HG03460 (cell line): Measurements from ENCODE around the gene SEMA3D.

Experiments
- ATAC-seq: cut with Tn5 transposase; IDR thresholded peaks from one replicate; pipeline ENCODE4 v1.9.1; 2021; ENCODE audit not compliant: unreplicated experiment

The SEMA3D gene

GRCh38 chr7:85039196-85039923 lies 147.5 kb downstream of the SEMA3D start:
- ATAC-seq, result peak; percentile 73

- no peak for ATAC-seq
Observed at GRCh38 chr7:85038466-85038865, 148.4 kb downstream of the SEMA3D start.

DNA sequence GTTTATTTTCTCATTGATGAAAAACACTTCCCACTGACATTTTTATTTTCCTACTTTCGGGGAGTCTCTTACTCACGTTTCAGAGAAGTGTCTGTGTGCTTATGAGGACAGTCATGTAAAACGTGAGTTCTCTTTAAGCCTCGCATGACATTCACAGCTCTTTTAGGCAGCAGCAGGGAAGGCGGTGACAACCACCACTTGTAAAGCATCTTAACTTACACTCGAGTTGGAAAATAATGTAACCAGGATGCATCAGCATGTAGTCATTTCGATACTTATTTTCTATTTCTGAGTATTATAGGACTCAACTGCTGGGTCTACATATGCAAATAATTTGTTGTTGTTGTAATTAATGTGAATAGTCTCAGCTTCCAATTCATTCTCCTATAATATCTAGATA lies 153.6 kb downstream of the SEMA3D start:
- ATAC-seq, result no peak

DNA sequence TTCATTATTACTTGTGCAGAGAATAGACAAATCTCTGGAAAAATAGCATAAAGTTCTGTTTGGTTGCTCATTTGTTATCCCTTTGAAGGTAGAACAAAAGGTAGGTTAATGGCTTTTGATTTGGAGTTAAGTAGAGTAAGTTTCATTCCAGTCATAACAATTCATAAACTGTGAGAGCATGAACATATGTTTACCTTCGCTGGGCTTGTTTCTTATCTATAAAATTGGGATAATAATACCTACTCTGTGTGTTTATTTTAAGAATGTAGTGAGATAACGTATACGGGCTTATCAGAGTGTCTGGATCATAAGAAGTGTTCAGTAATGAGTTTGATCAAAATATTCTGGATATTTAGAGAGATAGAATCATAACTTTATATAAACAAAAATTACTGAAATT lies 155.4 kb downstream of the SEMA3D start:
- no peak for ATAC-seq

GRCh38 chr7:85030893-85031292 lies 156.0 kb downstream of the SEMA3D start:
- ATAC-seq, result no peak

GRCh38 chr7:85025312-85025756 lies 161.5 kb downstream of the SEMA3D start:
- no peak for ATAC-seq

DNA sequence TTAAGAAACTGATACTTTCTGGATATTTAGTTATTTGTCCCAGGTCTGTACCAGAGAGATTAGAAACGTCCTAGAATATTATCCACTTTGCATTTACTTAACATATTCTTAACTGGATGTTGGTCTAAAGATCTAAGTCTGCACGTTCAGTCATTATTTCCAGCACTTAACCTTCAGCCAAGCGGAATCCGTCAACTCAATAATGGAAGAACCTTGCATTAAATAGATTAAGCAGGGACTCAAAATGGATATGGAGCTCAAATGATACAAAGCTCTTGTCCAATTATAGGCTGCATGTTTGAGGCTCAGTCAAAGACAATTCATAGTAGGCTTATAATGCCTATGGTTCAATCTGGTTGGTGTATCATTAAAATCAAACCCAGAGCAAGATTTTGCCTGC lies 162.9 kb downstream of the SEMA3D start:
- ATAC-seq, result no peak

- no peak for ATAC-seq
Observed at GRCh38 chr7:85023066-85023712, 163.7 kb downstream of the SEMA3D start.

DNA sequence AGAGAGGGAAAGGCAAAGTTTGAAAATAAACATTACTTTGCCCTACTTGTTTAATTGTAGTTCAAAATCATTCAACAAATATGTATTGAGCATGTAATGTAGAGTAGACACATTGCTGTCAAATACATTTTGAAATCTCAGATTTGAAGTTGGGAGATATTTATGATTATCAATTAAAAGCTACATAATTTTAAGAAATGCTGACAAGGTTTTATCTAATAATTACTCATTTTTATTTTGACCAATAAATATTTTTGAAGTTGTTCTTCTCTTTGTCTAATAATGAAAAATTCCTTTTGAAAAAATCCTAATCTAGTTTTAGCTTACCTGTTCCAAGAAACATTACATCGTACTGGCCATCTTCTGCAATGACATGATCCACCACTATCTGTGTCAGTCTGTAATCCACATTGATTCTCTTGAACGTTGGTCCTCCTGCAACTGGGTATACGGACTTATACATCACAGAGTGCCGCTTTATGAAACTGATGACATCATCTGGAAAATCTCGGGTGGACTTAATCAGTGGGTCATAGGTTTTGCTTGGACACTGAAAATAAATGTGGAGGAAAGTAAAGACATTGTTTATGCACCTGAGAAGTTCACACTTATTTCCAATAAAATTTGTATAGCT lies 164.7 kb downstream of the SEMA3D start:
- ATAC-seq, result no peak

DNA sequence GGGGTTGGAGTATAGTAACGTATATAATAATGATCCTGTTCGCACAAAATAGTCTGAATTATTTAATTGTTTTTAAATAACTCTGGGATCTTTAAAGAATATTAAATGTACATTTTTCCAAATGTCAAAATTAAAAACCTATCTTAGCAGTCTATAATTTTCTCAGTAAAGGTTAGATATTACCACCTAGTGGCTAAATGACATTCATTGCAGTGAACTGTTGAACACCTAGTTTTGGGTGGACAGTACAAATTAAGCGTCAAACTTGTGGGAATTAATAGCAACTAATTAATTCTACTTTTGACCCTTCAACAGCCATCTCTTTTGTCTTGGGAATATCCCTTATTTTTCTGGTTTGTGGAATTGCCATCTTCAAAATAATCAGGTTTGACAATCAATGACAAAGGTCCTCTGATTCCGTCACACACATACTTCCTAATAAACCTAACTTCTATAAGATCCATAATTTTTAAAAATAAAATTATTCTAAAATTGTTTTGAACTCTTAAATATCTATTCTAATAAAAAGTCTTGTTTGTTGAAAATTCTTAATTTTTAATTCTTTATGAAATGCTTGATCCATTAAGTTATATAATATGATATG lies 165.7 kb downstream of the SEMA3D start:
- no peak for ATAC-seq

DNA sequence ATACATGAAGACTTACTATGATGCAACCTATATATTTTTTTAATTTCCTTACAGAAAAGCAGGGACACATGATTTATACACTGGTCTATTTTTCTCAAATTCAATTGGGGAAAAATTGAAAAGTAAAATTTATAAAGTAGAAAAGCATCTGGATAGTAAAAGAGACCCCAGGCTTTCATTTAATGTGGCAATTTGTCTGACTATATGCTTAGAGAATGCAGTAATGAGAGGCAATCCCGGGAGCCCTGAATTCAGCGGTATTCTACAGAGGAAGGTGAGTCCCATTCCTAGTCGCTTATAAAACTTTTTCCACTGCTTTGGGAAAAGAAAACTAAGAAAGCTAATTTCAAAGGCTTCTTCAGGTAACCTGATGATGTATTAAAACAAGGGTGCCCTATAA lies 167.1 kb downstream of the SEMA3D start:
- no peak for ATAC-seq

DNA sequence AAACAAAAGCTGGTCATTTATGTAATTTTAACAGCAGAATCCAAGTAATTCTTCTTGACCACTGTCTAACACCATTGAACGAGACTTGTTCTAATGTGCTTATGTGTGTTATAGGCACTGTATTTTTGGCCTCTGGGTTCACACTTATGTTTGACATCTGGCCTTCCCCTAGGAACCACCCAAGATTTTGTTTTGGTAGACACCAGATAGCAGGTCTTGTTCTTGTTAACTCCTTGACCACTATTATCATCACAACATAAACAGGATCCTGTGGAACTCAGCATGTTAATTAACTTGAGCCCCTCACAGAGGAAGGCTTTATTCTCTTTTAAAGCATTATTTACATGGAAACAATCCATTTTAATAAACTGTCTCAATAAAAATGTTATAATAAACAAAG lies 167.7 kb downstream of the SEMA3D start:
- no peak for ATAC-seq

DNA sequence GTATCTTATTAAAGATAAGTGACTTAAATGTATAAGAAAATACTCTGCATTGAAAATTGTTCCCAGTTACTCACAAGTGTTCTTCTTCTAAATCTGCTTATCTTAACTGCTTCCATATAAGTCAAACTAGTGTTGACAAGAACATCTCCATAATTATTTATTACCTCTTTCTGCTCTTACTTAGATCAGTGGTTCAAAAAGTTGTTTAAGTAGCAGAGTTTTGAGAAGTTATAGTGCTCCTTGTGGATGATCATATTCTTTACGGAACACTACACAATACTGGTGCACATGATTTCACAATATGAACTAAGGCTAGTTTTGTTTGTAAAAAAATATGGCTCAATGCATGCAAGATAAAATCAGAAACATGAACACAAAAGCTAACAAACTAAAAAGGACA lies 168.4 kb downstream of the SEMA3D start:
- ATAC-seq, result no peak

- ATAC-seq, result no peak
Observed at GRCh38 chr7:85016286-85016685, 170.6 kb downstream of the SEMA3D start.

DNA sequence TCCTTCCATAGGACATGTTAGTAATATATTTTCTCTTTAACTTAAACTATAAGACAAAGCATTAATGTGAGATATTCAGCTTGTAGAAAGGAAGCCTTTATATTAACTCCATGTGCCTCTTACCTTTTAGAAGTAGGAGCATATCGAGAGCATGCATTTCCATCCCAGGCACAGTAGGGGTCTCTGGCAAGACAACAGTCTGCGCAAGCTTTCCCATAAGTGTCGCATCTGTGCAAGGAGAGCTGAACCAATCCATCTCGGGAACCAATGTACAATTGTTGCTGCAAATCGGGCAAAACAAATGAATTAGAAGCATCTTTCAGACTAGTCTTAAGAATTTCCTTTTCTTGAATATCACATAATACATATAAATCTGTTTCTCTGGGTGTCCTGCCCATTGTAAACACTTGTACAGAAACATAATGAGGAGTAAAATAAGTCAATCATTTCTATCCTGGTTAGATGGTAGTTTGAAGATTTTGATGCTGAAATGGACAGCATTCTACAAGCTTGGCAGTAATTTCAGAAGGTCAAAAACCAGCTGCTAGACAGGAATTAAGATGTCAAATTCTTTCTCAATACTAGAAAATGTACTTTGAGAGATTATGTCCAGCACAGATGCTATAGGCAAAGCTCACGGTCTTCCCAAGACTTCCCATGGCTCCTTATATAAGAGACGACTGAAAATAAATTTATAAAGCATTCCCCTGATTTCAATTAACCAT lies 171.8 kb downstream of the SEMA3D start:
- ATAC-seq, result no peak

GRCh38 chr7:85011127-85011526 lies 175.7 kb downstream of the SEMA3D start:
- ATAC-seq, result no peak

DNA sequence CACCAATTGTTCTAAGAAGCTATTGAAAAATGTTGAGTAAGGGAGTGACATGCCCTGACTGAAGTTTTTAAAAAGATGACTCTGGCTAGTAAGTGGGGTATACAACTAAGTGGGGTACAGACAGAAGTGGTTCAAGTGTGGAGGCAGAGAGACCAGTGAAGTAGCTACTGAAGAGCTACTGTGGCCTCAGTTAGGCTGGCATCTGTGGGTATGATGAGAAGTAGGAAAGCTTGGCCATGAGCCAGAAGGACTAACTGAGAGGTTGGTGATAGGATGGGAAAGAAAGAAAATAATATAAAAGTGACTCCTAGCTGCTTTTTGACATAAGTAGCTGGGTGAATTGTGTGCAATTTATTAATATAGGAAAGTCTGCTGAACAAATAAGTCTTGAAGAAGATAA lies 176.6 kb downstream of the SEMA3D start:
- no peak for ATAC-seq

GRCh38 chr7:85006754-85007153 lies 180.1 kb downstream of the SEMA3D start:
- ATAC-seq, result no peak

- no peak for ATAC-seq
Observed at GRCh38 chr7:85004402-85004801, 182.5 kb downstream of the SEMA3D start.

GRCh38 chr7:85001495-85002345 lies 185.1 kb downstream of the SEMA3D start:
- no peak for ATAC-seq
